GM19238 (cell line): ENCODE measurements around the gene PPP2R5B.
A peak's percentile ranks its signal among the peaks of the same experiment; 100 is the strongest.

Experiments
- DNase-seq: peaks from one replicate; pipeline ENCODE4 v3.0.0; 2011; ENCODE audit warnings: low spot score; ENCODE audit not compliant: insufficient read length

PPP2R5B gene

GRCh38 chr11:64888729-64889511 lies 35.6 kb upstream of the PPP2R5B start:
- DNase-seq: no peak

GRCh38 chr11:64890522-64890939 lies 34.0 kb upstream of the PPP2R5B start:
- no peak for DNase-seq

- no peak for DNase-seq
These were observed 33.2 kb upstream of the PPP2R5B start for GRCh38 chr11:64891215-64891848.

GRCh38 chr11:64891880-64892279 lies 32.6 kb upstream of the PPP2R5B start:
- DNase-seq: no peak

GRCh38 chr11:64892411-64892831 lies 32.1 kb upstream of the PPP2R5B start:
- DNase-seq: no peak

GRCh38 chr11:64892838-64893193 lies 31.7 kb upstream of the PPP2R5B start:
- DNase-seq: no peak

GRCh38 chr11:64893194-64894069 lies 31.1 kb upstream of the PPP2R5B start:
- no peak for DNase-seq

GRCh38 chr11:64894070-64894811 lies 30.2 kb upstream of the PPP2R5B start:
- DNase-seq: peak; percentile 92

- no peak for DNase-seq
These were observed 29.6 kb upstream of the PPP2R5B start for GRCh38 chr11:64894812-64895452.

GRCh38 chr11:64896448-64897022 lies 28.0 kb upstream of the PPP2R5B start:
- no peak for DNase-seq

- DNase-seq: no peak
These were observed 27.0 kb upstream of the PPP2R5B start for GRCh38 chr11:64897381-64898075.

GRCh38 chr11:64898076-64898445 lies 26.4 kb upstream of the PPP2R5B start:
- DNase-seq: no peak

GRCh38 chr11:64898541-64898940 lies 25.9 kb upstream of the PPP2R5B start:
- no peak for DNase-seq

GRCh38 chr11:64900263-64900678 lies 24.2 kb upstream of the PPP2R5B start:
- no peak for DNase-seq

GRCh38 chr11:64900774-64901173 lies 23.7 kb upstream of the PPP2R5B start:
- DNase-seq: no peak

GRCh38 chr11:64902102-64902900 lies 22.2 kb upstream of the PPP2R5B start:
- no peak for DNase-seq

GRCh38 chr11:64903291-64903833 lies 21.1 kb upstream of the PPP2R5B start:
- DNase-seq: no peak

- no peak for DNase-seq
These were observed 18.8 kb upstream of the PPP2R5B start for GRCh38 chr11:64905516-64906313.
